K562 (cell line): ENCODE measurements around the gene PARP1. TPM values are rescaled to one million over a fixed set of nuclear protein-coding genes. Genes with fewer than 3 reads are reported as not detected.

Source experiments
- ATAC-seq: fragments of 200-7000 bp; cut with Tn5 transposase; 3 replicates; pipeline ENCODE4 v1.9.1; 2020; ENCODE audit warnings: moderate library complexity
- BruUV-seq: library from RNA; stranded (reverse); fragments of 400-500 nt; replicated peaks from 2 replicates; lab custom pipeline; 2021; lab: Mats Ljungman, UMichigan
- CTCF ChIA-PET: fragments of 300-600 bp; formaldehyde crosslinking; extraction: SDS; loops from one replicate; lab custom pipeline; 2021; ENCODE audit warnings: low intra/inter-chr PET ratio; lab: Yijun Ruan, JAX
- POLR2A ChIA-PET: fragments of 300-600, 350-650 bp; sonication (Branson Sonifier 250); formaldehyde crosslinking; extraction: SDS; loops from one replicate; lab custom pipeline; 2021; ENCODE audit warnings: antibody characterized with exemption, inconsistent platforms; lab: Yijun Ruan, JAX
- DNase-seq, 4 experiments: peaks; one replicate each; pipeline versions ENCODE4 v3.0.0 to v3.0.0-alpha.2; 2011 to 2018; ENCODE audit warnings: low spot score in 3 of 4, mixed read lengths in 3 of 4; ENCODE audit errors: extremely low read depth in 1 of 4
- FAIRE-seq: peaks from 2 replicates; lab custom pipeline; 2011; peaks lifted over from hg19 to GRCh38; lab: Jason Lieb, UNC
- H2AFZ ChIP-seq: 2 replicates; pipeline ENCODE4 v1.6.0; 2011; ENCODE audit warnings: low read depth, low read length, control low read depth, inconsistent platforms
- H3K27ac ChIP-seq: fragments of 200-600 bp; 3 replicates; pipeline ENCODE4 v1.8.0; 2011; ENCODE audit warnings: low read depth, mild to moderate bottlenecking, control low read depth, inconsistent platforms, low read length, moderate library complexity, mixed read lengths; ENCODE audit errors: extremely low read depth
- H3K27me3 ChIP-seq, 2 experiments: fragments of 300-600 bp in 1 of 2; 2 replicates in 1 of 2; 3 replicates in 1 of 2; pipeline versions ENCODE4 v1.6.0 to v1.8.0; 2011; ENCODE audit warnings: inconsistent platforms in 2 of 2, low read length in 2 of 2, mild to moderate bottlenecking in 1 of 2, mixed read lengths in 1 of 2, moderate library complexity in 1 of 2; ENCODE audit not compliant: control insufficient read depth in 2 of 2, insufficient read depth in 2 of 2
- H3K36me3 ChIP-seq: fragments of 300-600 bp; 3 replicates; pipeline ENCODE4 v1.8.0; 2011; ENCODE audit warnings: mild to moderate bottlenecking, low read length, inconsistent platforms; ENCODE audit not compliant: control insufficient read depth, insufficient read depth
- H3K4me1 ChIP-seq, 2 experiments: fragments of 200-600 bp in 1 of 2; replicated peaks in 1 of 2; 2 replicates in 1 of 2; 3 replicates in 1 of 2; pipeline versions ENCODE4 v1.5.1 to v1.8.0; 2011; ENCODE audit warnings: inconsistent platforms in 2 of 2, low read length in 2 of 2, mild to moderate bottlenecking in 1 of 2, mixed read lengths in 1 of 2, moderate library complexity in 1 of 2; ENCODE audit not compliant: control insufficient read depth in 2 of 2, insufficient read depth in 2 of 2
- H3K4me2 ChIP-seq: 2 replicates; pipeline ENCODE4 v1.6.1; 2011; ENCODE audit warnings: low read length, control low read depth, inconsistent platforms, mixed read lengths; ENCODE audit not compliant: insufficient read depth
- H3K4me3 ChIP-seq: fragments of 200-600 bp; sonication (generic), shearing (Covaris generic); 2 replicates; pipeline ENCODE4 v1.5.1; 2016; ENCODE audit warnings: control low read depth, inconsistent platforms
- H3K79me2 ChIP-seq: fragments of 200-600 bp; 3 replicates; pipeline ENCODE4 v1.8.0; 2011; ENCODE audit warnings: low read length, inconsistent platforms; ENCODE audit not compliant: control insufficient read depth, insufficient read depth
- H3K9ac ChIP-seq, 2 experiments: 2 replicates each; pipeline versions ENCODE4 v1.6.0 to v1.6.1; 2011; ENCODE audit warnings: low read depth in 2 of 2, low read length in 2 of 2, control low read depth in 1 of 2, inconsistent platforms in 1 of 2, mild to moderate bottlenecking in 1 of 2, mixed read lengths in 1 of 2; ENCODE audit not compliant: insufficient read depth in 1 of 2
- H3K9me1 ChIP-seq: one replicate; pipeline ENCODE4 v1.6.0; 2011; ENCODE audit warnings: inconsistent platforms, mild to moderate bottlenecking, low read length, moderate library complexity; ENCODE audit not compliant: control insufficient read depth, insufficient read depth
- H3K9me3 ChIP-seq: replicated peaks from 2 replicates; pipeline ENCODE4 v1.5.1; 2011; ENCODE audit warnings: low read depth, low read length, inconsistent platforms; ENCODE audit not compliant: control insufficient read depth, insufficient read depth
- H4K20me1 ChIP-seq: replicated peaks from 2 replicates; pipeline ENCODE4 v1.6.1; 2011; ENCODE audit warnings: low read length, inconsistent platforms, mixed read lengths; ENCODE audit not compliant: control insufficient read depth, insufficient read depth
- CCNT2 ChIP-seq: IDR thresholded peaks from 2 replicates; pipeline ENCODE4 v1.6.1; 2011; ENCODE audit warnings: borderline replicate concordance, low read depth, mild to moderate bottlenecking, moderate library complexity, mixed read lengths, low read length; ENCODE audit not compliant: insufficient read length; ENCODE audit errors: extremely low read depth
- FOSL1 ChIP-seq: fragments of 200-800 bp; sonication (Bioruptor generic); conservative IDR thresholded peaks from 2 replicates; pipeline ENCODE4 v1.6.1; 2016; ENCODE audit warnings: missing genetic modification characterization, missing compliant biosample characterization
- KLF13 ChIP-seq: fragments of 450-650 bp; IDR thresholded peaks from 2 replicates; pipeline ENCODE4 v1.6.1; 2016; ENCODE audit warnings: missing genetic modification characterization, low read depth, mild to moderate bottlenecking, missing compliant biosample characterization, moderate library complexity, borderline replicate concordance
- WGBS: fragments of 100-300 bp; shearing (Covaris generic); methylation state at CpG from one replicate; pipeline ENCODE4 v1.1.6; 2016; ENCODE audit warnings: low coverage, mixed read lengths; ENCODE audit not compliant: insufficient coverage; ENCODE audit errors: missing lambda C conversion rate; 5-methylcytosine and 5-hydroxymethylcytosine counted together
- in situ Hi-C: fragments of 300-500 bp; cut with MboI; formaldehyde crosslinking; loops from 4 replicates; pipeline ENCODE4 v1.15.0; 2018; ENCODE audit warnings: inconsistent platforms, mixed read lengths
- intact Hi-C: fragments of 100-400 bp; cut with micrococcal nuclease; formaldehyde crosslinking; loops from 2 replicates; pipeline ENCODE4 v1.14.2; 2022
- polyA plus RNA-seq, 8 experiments: library from polyadenylated mRNA; depleted of rRNA in 4 of 8; stranded (reverse) in 5 of 8; unstranded in 3 of 8; fragments of >200 nt; fragmentation: Nextera tagmentation in 2 of 8; fragmentation: Illumina TruSeq in 1 of 8; extraction: Ambion mirVana in 2 of 8; extraction: Trizol in 1 of 8; gene quantifications; 2 replicates each; pipeline versions ENCODE4 v1.2.1 to v1.2.3, GENCODE V29; 2011 to 2014; ENCODE audit warnings: inconsistent platforms in 1 of 8, missing spikeins in 1 of 8
- total RNA-seq, 7 experiments: library from RNA; depleted of rRNA in 6 of 7; stranded (reverse); fragments of >200 nt in 6 of 7; fragmentation: Illumina TruSeq in 2 of 7; extraction: Trizol in 2 of 7; gene quantifications; 2 replicates each; pipeline versions ENCODE4 v1.2.1 to v1.2.3, GENCODE V29; 2011 to 2021; ENCODE audit warnings: low replicate concordance in 1 of 7
- TF ChIP-seq, protein P1 (sequence below): sonication (generic); formaldehyde crosslinking; IDR thresholded peaks from 2 replicates; pipeline ENCODE4 v1.5.0; 2020; ENCODE audit warnings: missing genetic modification reagents
- TF ChIP-seq, protein P2 (sequence below): fragments of 250-450 bp; sonication (Bioruptor Pico); IDR thresholded peaks from 2 replicates; pipeline ENCODE4 v1.4.0; 2020
- TF ChIP-seq, protein P3 (sequence below): fragments of 250-450 bp; sonication (Bioruptor Pico); IDR thresholded peaks from 2 replicates; pipeline ENCODE4 v1.4.0; 2020; ENCODE audit warnings: mild to moderate bottlenecking, moderate library complexity, borderline replicate concordance

Gene PARP1
- total and polyA plus RNA-seq, 9 of the 15 experiments (the other 6 are each of a cell fraction or from before 2014, with no cell fraction given), result 121 to 306 (median 250) TPM

DNA sequence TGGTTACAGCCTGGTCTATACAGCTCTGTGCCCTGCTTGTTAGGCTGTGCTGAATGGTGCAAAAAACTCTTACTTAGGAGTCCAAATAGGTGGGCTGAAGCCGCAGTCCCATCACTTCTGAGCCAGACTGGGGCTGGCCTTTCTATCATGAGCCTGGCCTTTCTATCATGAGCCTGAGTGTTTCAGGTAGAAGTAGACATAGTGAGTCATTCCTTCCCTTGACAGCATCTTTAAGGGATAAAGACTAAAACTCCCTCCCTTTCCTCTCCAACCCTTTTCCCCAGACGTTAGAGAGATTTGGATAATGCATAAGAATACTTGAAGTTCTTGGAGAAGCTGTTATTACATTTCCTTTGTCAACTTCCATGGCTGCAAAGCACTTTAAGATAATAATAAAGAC, 46.5 kb upstream of the PARP1 start:
- no peak for ATAC-seq
- Histone ChIP-seq H3K4me3 (no peak overlapping the region), H3K79me2 (no peaks in the 10 kb centered on the region)
- no TSS peak for BruUV-seq
- TF ChIP-seq FOSL1, result 0 out of 2 replicates have a peak, but pooled peaks have one; percentile 18
- TF ChIP-seq, protein P1, sequence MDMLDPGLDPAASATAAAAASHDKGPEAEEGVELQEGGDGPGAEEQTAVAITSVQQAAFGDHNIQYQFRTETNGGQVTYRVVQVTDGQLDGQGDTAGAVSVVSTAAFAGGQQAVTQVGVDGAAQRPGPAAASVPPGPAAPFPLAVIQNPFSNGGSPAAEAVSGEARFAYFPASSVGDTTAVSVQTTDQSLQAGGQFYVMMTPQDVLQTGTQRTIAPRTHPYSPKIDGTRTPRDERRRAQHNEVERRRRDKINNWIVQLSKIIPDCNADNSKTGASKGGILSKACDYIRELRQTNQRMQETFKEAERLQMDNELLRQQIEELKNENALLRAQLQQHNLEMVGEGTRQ (CRISPR knock-in tag), result no peak
- TF ChIP-seq, all 486 proteins: peak for 1
- Histone ChIP-seq H3K9me3 (no peaks in the 10 kb centered on the region), H3K27ac (no peak overlapping the region), H3K4me2 (no peak overlapping the region), H4K20me1 (no peaks in the 10 kb centered on the region), H3K36me3 (no peaks in the 10 kb centered on the region), H3K27me3 (peaks cover 25 to 52% of the 10 kb centered on the region in 2 experiments), H3K9me1 (no peaks in the 10 kb centered on the region), H3K4me1 (no peaks in the 10 kb centered on the region; a peak in 2 of 5 replicates), H3K9ac (no peak overlapping the region), H2AFZ (no peak overlapping the region)
- ChIA-PET POLR2A (interaction anchor here (0.6 kb wide), 1 partner anchor 20 kb away, joined by 5 read pairs; no protein-coding TSS in a partner anchor), CTCF (no interaction called here)
- in situ Hi-C loops (no loop called here), intact Hi-C loops (no loop called here)
- DNase-seq, result no peak
- FAIRE-seq, result no peak
- 0% methylated on average over 2 of the region's 2 CpGs for WGBS

DNA sequence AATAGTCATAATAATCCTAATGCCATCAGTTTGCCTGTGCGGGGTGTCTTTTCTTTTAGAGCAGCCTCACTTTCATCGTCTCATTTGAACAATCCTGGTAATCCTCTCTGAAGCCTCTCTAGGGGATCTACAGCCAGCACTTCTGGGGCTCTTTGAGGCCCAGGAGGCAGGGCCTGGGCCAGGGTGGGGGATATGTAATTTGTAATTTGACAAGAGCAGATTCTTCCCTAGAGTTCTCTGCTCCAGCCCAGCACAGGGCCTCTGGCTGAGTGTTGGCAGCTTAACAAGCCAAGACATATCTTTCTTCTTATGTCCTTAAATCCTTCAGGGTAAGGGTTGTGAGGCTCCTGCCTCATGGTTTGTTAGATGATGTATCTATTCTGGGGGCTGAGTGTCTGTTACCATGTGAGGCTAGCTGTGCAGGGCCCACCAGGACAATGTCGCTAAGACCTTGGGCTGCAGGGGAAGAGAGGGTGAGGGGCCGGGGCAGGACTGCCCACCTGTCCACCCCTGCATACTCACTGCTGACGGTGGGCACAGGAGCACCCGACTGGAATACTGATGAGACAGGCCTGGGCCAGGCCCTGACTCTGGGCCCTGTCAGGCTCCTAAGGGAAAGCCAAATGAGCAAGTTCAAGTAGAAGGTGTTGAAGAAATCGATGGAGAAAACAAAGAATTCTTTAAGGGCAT, 45.3 kb upstream of the PARP1 start:
- ChIA-PET POLR2A (no interaction called here), CTCF (no interaction called here)
- Histone ChIP-seq H3K27ac (no peak overlapping the region), H3K4me1 (no peaks in the 10 kb centered on the region; a peak in 2 of 5 replicates), H3K9me1 (no peaks in the 10 kb centered on the region), H3K9me3 (no peaks in the 10 kb centered on the region), H2AFZ (no peak overlapping the region), H3K27me3 (peaks cover 28 to 49% of the 10 kb centered on the region in 2 experiments), H3K9ac (no peak overlapping the region), H4K20me1 (no peaks in the 10 kb centered on the region), H3K4me2 (no peak overlapping the region), H3K36me3 (no peaks in the 10 kb centered on the region), H3K79me2 (no peaks in the 10 kb centered on the region), H3K4me3 (no peak overlapping the region)
- no peak for FAIRE-seq
- BruUV-seq, result no TSS peak
- 2% methylated on average over 7 of the region's 7 CpGs for WGBS
- no peak for ATAC-seq
- DNase-seq, result no peak
- intact Hi-C loops, result no loop called here
- in situ Hi-C loops, result no loop called here
- TF ChIP-seq, protein P2, sequence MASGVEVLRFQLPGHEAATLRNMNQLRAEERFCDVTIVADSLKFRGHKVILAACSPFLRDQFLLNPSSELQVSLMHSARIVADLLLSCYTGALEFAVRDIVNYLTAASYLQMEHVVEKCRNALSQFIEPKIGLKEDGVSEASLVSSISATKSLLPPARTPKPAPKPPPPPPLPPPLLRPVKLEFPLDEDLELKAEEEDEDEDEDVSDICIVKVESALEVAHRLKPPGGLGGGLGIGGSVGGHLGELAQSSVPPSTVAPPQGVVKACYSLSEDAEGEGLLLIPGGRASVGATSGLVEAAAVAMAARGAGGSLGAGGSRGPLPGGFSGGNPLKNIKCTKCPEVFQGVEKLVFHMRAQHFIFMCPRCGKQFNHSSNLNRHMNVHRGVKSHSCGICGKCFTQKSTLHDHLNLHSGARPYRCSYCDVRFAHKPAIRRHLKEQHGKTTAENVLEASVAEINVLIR (CRISPR knock-in tag), result no peak
- TF ChIP-seq, protein P3, sequence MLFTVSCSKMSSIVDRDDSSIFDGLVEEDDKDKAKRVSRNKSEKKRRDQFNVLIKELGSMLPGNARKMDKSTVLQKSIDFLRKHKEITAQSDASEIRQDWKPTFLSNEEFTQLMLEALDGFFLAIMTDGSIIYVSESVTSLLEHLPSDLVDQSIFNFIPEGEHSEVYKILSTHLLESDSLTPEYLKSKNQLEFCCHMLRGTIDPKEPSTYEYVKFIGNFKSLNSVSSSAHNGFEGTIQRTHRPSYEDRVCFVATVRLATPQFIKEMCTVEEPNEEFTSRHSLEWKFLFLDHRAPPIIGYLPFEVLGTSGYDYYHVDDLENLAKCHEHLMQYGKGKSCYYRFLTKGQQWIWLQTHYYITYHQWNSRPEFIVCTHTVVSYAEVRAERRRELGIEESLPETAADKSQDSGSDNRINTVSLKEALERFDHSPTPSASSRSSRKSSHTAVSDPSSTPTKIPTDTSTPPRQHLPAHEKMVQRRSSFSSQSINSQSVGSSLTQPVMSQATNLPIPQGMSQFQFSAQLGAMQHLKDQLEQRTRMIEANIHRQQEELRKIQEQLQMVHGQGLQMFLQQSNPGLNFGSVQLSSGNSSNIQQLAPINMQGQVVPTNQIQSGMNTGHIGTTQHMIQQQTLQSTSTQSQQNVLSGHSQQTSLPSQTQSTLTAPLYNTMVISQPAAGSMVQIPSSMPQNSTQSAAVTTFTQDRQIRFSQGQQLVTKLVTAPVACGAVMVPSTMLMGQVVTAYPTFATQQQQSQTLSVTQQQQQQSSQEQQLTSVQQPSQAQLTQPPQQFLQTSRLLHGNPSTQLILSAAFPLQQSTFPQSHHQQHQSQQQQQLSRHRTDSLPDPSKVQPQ (CRISPR knock-in tag), result no peak
- TF ChIP-seq CCNT2 (no peak), KLF13 (tag) (no peak)
